ENCODE measurements around the gene UNKL.

Gene UNKL

DNA sequence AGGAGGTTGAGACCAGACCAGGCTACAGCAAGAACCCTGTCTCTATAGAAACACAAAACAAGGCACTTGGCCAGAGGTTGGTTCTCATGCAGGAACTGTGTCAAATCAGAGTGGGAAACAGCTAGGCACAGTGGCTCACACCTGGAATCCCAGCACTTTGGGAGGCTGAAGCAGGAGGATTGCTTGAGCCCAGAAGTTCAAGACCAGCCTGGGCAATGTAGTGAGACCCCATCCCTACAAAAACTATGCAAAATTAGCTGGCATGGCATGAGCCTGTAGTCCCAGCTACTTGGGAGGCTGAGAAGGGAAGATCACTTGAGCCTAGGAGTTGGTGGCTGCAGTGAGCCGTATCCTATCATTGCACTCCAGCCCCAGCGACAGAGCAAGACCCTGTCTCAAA is 1.7 kb downstream of the UNKL start:
- DNase-seq (ENCODE audit: low read depth) = no peak
- H3K4me3 ChIP-seq (ENCODE audit: low read depth, low read length) = no peak overlapping the region

DNA sequence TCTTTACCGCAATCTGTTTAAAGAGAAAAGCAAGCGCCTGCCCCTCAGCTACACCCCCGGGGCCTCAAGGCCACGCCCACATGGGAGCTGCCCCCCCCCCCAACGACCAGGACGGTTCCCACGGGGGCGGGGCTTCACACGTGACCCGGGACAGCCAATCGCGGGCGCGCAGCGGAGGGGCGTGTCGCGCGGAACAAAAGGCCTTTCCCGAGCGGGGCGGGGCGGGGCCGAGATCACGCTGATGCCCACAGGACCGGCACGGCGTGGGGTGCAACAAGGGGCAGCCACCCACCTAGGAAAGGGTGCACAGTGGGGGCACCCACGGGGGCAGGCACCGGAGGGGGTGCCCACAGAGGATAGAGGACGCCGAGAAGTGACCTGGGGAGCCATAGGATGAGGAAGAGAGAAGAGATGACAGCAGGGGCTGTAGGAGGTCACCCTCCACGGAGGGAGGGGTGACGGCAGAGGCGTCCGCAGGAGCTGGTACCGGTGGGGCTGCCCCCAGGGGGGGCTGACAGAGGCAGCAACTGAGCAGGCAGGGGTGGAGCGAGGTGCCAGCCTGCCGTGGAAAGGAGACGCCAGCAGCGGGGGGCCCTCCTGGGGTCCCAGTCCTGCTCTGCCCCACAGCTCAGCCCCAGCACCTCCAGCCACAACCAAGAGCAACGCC is 6.2 kb downstream of the UNKL start:
- peak; percentile 60 for DNase-seq (ENCODE audit: low read depth)
- peak overlapping the region; percentile 65 for H3K4me3 ChIP-seq (ENCODE audit: low read depth, low read length)

DNA sequence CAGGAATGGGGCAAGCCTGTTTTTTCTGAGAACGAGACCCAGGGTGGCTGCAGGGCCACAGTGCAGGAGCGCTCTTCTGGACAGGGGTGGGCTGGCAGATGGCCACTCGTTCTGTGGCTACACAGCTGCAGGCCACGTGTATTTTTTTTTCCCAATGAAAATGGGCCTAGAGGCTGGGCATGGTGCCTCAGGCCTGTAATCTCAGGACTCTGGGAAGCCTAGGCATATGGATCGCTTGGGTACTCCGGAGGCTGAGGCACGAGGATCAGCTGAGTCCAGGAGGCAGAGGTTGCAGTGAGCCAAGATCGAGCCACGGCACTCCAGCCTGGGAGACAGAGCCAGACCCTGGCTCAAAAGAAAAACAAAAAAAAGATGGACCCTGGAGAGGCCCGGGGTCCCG is 6.8 kb downstream of the UNKL start:
- peak overlapping the region; percentile 65 for H3K4me3 ChIP-seq (ENCODE audit: low read depth, low read length)

DNA sequence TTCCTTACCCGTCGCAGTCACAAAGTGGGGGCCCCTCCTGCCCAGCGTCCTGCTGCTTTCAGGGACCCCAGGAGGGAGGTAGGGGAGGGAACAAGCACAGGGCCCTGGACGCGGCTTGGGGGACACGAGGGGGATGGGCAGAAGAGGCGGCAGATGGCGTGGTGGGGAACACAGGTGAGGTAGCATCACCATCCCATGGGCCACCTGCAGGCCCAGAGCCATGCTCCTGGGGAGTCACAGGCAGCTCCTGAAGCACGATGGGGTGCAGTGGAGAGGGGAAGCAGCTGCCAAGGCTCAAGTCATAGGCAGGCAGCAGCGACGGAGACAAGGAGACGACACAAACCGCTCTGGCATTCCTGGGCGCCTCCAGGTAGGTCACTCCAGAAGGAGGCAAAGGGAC is 10.8 kb downstream of the UNKL start:
- DNase-seq (ENCODE audit: low read depth) = no peak
- no peak overlapping the region for H3K4me3 ChIP-seq (ENCODE audit: low read depth, low read length)

More for the DNA sequence above, 6.8 kb downstream of the UNKL start:
- DNase-seq (ENCODE audit: low read depth) = no peak

DNA sequence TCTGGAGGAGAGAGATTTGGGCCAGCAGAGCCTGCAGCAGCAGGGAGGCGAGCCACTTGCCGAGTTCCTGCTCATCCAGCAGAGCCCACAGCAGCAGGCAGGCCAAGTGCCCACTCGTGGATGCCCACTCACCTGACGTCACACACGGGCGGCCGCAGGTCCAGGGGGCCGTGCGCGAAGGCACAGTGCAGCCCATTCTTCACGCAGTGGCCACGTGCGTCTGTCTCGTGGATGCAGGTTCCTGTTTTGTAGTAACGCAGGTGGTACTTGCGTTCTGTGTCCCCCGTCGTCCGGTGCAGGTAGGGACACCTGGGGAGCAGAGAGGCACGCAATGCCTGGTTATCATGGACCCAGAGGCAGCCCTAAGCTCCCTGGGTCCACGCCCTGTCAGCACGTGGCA is 11.5 kb downstream of the UNKL start:
- H3K4me3 ChIP-seq (ENCODE audit: low read depth, low read length) = no peak overlapping the region

DNA sequence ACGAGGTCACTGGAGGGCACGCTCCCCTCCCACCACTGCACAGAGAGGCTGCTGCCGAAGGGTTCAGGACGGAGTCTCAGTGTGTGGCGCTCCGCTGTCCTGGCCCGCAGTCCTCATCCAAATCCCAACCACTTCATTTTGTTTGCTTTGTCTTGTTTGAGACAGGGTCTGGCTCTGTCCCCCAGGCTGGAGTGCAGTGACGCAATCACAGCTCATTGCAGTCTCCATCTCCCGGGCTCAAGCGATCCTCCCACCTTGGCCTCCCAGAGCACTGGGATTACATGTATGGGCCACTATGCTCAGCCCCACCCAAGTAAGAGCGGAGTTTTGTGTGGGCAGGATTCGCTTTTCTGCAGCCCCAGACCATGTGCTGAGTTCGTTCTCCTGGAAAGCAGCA is 12.7 kb downstream of the UNKL start:
- no peak overlapping the region for H3K4me3 ChIP-seq (ENCODE audit: low read depth, low read length)
- DNase-seq (ENCODE audit: low read depth) = no peak

More for the DNA sequence above, 11.5 kb downstream of the UNKL start:
- no peak for DNase-seq (ENCODE audit: low read depth)

DNA sequence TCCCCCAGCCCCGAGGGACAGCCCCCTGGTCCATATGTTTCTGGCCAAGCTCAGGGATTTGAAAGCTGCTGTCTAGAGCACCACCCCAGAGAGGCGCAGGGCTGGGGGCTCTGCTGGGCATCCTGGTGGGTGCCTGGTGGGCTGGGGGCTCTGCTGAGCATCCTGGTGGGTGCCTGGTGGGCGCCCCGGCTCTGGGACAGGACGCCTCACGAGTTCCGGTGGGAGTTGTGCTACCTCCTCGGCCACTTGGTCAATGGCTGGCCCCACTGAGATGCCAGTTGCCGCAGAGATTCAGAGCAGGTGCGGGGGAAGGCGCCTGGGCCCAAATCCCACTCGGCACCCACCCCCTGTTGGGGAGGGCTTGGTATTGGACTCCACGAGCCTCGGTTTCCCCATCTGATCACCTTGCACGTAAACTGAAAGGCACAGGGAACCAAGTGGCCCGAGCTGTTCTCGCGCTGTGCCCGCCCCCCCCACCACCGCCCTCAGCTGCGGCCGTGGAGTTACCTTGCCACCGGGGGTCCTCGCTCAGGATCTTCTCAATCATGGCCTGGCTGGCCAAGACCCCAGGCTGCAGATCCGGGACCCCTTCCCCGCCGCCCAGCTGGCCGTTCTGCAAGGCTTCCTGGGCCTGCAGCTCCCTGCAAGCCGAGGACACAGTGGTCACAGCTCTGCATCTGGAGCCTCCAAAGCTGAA is 13.3 kb downstream of the UNKL start:
- DNase-seq (ENCODE audit: low read depth) = no peak
- H3K4me3 ChIP-seq (ENCODE audit: low read depth, low read length) = no peak overlapping the region

DNA sequence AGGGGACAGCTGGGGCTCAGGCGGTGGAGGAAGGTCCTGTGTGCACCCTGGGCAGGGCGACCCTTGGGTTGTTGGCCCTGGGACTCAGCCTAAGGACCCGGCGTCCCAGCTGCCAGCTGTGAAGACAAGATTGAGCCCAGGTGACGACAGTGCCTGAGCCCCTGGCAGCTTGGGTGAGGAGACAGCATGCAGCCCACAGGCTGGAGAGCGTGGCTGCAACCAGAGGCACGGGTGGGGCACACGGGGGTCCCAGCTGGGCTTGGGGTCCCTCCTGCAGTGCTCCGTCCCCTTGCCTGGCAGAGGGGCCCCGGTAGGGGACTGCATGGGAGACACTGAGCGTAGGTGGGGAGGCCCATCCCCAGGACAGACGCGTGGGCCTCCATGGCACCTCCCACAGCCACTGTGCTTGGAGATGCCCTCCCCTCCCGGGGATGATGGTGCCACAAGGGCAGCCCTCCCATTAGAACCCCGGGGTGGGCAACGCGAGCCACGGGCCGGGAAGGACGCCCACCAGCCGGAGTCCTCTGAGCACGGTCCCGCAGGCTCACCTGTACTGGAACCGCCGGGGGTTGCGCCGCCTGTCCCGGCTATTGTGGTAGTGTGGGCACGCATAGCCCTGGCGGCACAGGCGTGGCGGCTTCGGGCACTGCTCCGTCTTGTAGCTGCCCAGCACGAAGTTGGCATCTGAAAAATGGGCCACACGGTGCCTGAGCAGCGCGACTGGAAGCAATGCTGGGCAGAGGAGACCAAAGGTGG is 15.5 kb downstream of the UNKL start:
- no peak for DNase-seq (ENCODE audit: low read depth)
- H3K4me3 ChIP-seq (ENCODE audit: low read depth, low read length) = no peak overlapping the region

DNA sequence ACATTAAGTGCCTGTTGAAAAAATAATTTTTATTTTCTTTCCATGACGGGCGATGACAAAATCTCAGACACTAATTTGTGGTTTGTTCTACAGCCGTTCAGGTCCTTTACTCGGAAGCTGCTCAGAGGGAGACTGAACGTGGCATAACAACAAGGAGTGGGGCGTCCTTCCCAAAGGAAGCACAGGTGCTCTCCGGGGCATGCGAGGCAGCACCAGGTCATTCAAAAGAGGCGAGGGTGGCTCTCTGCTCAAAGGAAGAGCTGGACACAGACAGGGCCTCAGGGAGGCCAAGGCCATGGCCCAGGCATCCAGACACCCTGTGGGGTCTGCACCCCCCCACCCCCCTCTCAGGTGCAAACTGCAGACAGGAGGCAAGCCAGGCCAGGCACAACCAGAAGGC is 16.2 kb downstream of the UNKL start:
- H3K4me3 ChIP-seq (ENCODE audit: low read depth, low read length) = no peak overlapping the region

DNA sequence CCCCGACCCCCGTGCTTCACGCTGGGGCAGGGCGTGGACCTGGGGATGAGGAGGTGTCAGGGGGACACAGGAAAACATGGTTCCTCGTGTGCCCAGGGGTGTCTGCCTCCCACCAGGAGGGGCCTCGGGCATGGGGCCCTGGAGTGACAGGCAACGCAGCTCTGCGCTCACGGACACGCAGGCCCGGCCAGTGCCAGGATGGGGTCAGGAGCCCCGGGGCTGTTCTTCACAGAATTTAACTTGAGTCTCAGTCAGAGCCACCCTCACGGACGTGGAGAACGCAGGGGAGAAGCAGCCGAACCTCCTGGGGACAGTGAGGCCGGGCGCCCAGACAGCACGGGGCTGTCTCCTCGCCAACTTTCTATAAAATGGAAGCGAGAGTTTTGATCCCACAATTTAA is 16.7 kb downstream of the UNKL start:
- no peak for DNase-seq (ENCODE audit: low read depth)
- H3K4me3 ChIP-seq (ENCODE audit: low read depth, low read length) = no peak overlapping the region

More for the DNA sequence above, 16.2 kb downstream of the UNKL start:
- DNase-seq (ENCODE audit: low read depth) = no peak

DNA sequence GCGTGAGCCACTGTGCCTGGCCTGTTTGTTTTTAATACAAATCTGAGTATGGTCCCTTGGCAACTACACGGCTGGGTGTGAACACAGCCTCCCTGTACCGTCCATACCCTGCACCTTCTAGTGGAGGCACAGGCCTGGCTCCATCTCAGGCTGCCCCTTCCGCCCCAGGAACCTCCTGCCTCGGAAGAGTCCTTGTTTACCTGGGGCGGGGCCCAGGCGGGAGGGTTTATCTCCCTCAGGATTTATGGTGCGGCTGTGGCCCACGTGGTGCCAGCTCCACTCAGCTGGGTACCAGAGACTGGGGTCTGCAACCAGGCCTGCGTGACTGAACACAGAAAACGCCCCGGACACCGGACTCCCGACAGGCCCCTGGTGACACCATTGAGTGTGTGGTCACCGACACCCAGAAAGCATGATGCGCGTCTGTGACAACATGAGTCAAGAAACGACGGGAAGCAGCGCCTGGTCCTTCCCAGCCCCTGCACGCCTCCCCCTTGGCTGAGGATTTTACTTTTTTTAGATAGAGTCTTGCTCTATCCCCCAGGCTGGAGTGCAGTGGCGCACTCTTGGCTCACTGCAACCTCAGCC is 19.0 kb downstream of the UNKL start:
- DNase-seq (ENCODE audit: low read depth) = no peak
- H3K4me3 ChIP-seq (ENCODE audit: low read depth, low read length) = no peak overlapping the region

DNA sequence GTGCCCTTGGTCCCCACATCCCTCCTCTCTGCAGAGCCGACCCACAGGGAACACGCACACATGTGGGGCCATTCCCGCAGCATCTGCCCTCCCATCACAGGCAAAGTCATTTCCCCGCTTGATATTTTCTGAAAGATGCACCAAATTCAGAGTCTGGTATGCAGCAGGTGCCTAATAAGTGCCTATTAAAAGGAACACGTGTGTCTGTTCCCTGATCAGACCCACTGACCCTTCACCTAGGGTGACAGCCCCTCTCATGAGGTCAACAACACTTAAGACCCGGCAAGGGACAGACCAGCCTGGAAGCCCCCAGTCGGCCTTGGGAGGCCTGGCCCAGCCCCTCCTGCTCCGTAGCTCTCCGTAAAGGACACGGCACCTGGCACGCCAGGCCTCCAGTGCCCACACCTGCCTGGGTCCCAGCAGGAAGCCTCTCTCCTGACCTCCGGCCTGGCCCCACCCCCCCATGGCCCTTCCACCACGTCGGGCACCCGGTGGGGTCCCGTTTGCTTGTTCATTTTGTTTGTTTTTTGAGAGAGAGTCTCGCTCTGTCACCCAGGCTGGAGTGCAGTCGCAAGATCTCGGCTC is 20.0 kb downstream of the UNKL start:
- H3K4me3 ChIP-seq (ENCODE audit: low read depth, low read length) = no peak overlapping the region
- no peak for DNase-seq (ENCODE audit: low read depth)

DNA sequence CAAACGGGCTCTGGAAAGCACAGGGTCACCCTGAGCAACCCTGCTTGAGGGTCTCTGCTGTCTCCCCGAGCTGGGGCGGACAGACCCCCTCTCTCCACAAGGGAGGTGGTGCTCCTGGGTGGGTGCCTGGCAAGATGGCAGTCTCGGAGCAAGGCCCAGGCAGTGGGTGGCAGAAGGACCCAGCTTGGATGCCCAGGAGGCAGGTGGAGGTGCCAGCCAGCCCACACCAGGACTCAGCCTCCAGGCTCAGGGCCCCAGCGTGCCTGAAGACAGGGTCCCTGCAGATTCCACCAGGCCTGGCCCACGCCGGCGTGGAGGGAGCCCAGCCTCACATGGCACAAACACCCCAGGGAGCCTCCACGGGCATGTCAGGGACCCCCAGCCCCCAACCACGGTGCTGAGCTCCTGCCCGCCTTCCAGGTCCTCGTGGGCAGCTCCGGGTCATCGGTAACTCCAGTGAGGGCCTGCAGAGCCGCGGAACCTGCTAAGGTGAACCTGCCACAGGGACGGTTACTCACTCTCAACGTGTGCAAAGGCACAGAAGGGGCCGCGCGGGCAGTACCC is 20.8 kb downstream of the UNKL start:
- DNase-seq (ENCODE audit: low read depth) = no peak
- no peak overlapping the region for H3K4me3 ChIP-seq (ENCODE audit: low read depth, low read length)

DNA sequence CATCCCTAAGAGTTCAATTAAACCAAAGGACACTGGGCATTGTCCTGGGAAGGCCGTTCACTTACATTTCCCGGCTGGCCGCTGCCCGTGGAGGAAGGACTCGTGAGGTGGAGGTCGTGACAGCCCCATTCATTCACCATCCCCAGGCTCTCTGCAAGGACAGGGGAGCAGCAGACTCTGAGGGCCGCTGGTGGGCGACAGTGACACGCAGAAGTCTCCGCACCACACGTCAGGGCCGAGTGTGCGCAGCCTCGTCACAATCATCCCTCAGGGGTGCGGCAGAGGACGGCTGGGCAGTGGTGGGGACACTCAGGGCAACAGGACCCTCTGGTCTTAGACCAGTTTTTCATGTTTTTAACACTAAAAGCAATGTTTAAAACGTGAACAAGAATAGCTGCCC is 21.7 kb downstream of the UNKL start:
- no peak overlapping the region for H3K4me3 ChIP-seq (ENCODE audit: low read depth, low read length)
- DNase-seq (ENCODE audit: low read depth) = no peak

DNA sequence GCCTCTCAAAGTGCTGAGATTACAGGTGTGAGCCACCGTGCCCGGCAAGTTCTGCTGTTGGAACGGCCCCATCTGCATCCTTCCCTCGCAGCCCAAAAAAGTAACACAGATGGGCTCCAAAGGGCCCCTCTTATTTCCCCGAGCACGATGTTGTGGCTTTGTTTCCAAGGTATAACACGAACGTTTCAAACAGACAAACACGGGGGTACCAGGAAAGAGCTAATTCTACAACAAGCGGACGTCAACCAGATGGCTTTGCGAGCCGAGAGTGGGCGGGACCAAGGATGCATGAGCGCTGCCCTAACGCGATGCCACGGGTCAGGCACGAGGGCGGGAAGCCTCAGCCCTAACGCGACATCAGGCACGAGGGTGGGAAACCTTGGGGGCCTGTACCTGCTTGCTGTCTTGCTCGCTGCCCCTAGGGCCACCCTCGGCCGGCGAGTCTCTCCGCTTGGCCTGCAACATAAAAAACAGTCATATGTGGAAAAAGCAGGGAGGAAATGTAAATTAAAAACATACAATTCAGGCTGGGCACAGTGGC is 24.2 kb downstream of the UNKL start:
- no peak overlapping the region for H3K4me3 ChIP-seq (ENCODE audit: low read depth, low read length)
- DNase-seq (ENCODE audit: low read depth) = no peak

DNA sequence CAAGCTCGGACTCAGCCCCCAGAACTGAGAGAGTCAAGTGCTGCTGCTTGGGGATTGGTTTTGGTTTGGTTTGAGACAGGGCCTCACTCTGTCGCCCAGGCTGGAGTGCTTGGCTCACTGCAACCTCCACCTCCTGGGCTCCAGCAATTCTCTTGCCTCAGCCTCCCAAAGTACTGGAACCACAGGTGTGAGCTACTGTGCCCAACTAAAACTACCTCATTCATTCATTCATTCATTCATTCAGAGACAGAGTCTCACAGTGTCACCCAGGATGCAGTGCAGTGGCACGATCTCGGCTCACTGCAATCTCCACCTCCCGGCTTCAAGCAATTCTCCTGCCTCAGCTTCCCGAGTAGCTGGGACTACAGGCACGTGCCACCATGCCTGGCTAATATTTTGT is 24.7 kb downstream of the UNKL start:
- H3K4me3 ChIP-seq (ENCODE audit: low read depth, low read length) = no peak overlapping the region
- no peak for DNase-seq (ENCODE audit: low read depth)

DNA sequence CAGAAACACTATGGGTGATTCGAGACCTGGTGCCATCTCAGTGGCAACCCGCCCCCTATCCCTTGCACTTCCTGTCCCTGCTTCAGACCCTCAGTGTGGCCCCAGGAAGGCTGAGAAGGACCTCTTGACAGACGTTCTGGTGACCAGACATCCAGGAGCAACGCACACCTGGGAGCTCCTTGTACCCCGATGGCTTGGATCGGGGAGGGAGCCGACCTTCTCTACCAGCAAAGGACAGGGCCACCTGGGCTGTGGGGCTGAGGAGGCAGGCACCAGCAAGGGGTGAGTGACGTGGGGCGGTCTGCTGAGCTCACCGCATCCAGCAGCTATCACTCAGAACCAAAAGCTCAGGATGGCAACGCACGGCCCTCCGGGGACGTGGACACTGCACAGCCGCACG is 27.2 kb downstream of the UNKL start:
- no peak overlapping the region for H3K4me3 ChIP-seq (ENCODE audit: low read depth, low read length)

DNA sequence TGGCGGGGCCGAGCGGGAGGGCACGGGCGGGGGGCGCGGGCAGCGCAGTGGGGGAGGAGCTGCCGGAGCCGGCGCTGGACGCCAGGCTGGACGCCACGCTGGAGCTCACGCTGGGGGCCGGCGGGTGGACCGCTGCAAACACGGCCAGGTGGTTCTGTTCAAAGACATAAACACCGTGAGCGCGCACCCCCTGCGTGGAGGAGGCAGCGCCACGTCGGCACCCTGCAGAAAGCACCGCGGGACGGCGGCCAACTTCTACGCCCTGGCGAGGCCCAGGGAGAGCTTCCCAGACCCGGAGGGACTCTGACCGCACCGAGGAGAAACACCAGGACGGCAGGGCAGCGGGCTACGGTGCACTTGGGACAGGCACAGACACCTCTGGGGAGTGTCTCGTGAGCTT is 29.3 kb downstream of the UNKL start:
- no peak for DNase-seq (ENCODE audit: low read depth)
- no peak overlapping the region for H3K4me3 ChIP-seq (ENCODE audit: low read depth, low read length)

More for the DNA sequence above, 27.2 kb downstream of the UNKL start:
- no peak for DNase-seq (ENCODE audit: low read depth)

DNA sequence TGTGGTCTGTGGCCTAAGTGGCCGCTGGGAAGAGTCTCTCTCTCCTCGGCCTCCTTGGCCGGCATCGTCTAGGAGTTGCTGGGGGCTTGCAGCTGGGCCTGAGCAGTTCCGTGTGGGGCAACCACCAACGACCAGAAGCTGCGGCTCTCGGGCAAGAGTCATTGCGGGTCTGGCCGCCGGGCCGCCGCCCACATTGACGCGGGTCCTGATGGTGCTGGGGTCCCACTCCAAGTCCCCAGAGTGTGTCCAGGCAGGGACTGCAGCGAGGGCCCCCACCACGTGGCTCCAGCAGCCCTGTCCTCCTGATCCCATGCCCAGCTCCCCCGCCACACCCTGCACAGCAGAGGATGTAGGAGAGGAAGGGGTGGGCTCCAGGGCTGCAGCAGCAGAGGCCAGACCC is 30.9 kb downstream of the UNKL start:
- no peak for DNase-seq (ENCODE audit: low read depth)

More for the DNA sequence above, 30.9 kb downstream of the UNKL start:
- no peak overlapping the region for H3K4me3 ChIP-seq (ENCODE audit: low read depth, low read length)
